GM10847 (cell line): ENCODE data around the gene SNX11.

Source experiments
- POLR2A ChIP-seq: IDR thresholded peaks from 2 replicates; pipeline ENCODE4 v1.6.1; 2011; ENCODE audit not compliant: insufficient read length; ENCODE audit errors: extremely low read depth

Gene SNX11

GRCh38 chr17:48107137-48108055, at the start of gene SNX11:
Gene SNX11, plus strand, starts transcription at chr17:48107766. Its CDS starts 4,278 bp downstream, at chr17:48112044.
- peak; percentile 68 for TF ChIP-seq POLR2A

- TF ChIP-seq POLR2A, result no peak
These were observed 49.0 kb upstream of the SNX11 start for GRCh38 chr17:48058393-48059124.

GRCh38 chr17:48059125-48059668, 48.4 kb upstream of the SNX11 start:
- no peak for TF ChIP-seq POLR2A

GRCh38 chr17:48060249-48060648, 47.3 kb upstream of the SNX11 start:
- no peak for TF ChIP-seq POLR2A

GRCh38 chr17:48062273-48062672, 45.3 kb upstream of the SNX11 start:
- TF ChIP-seq POLR2A, result no peak

GRCh38 chr17:48064638-48065037, 42.9 kb upstream of the SNX11 start:
- TF ChIP-seq POLR2A, result no peak

GRCh38 chr17:48066192-48066591, 41.4 kb upstream of the SNX11 start:
- no peak for TF ChIP-seq POLR2A

GRCh38 chr17:48066656-48067055, 40.9 kb upstream of the SNX11 start:
- TF ChIP-seq POLR2A, result no peak

- no peak for TF ChIP-seq POLR2A
These were observed 40.3 kb upstream of the SNX11 start for GRCh38 chr17:48067245-48067644.

- TF ChIP-seq POLR2A, result no peak
These were observed 39.0 kb upstream of the SNX11 start for GRCh38 chr17:48068491-48068961.

- TF ChIP-seq POLR2A, result no peak
These were observed 37.4 kb upstream of the SNX11 start for GRCh38 chr17:48070195-48070594.

GRCh38 chr17:48071654-48072053, 35.9 kb upstream of the SNX11 start:
- TF ChIP-seq POLR2A, result no peak

GRCh38 chr17:48074322-48075081, 33.1 kb upstream of the SNX11 start:
- TF ChIP-seq POLR2A, result no peak

GRCh38 chr17:48081858-48082257, 25.7 kb upstream of the SNX11 start:
- TF ChIP-seq POLR2A, result no peak

- no peak for TF ChIP-seq POLR2A
These were observed 22.6 kb upstream of the SNX11 start for GRCh38 chr17:48084932-48085331.
